HepG2 (cell line): ENCODE measurements around the gene UBTFL1.
"Not testable (repeated sequence)": the region's sequence is repeated elsewhere in the genome, so short reads cannot be mapped to it uniquely, and the experiment has no call there.

ENCODE experiments used
- DMTF1 ChIP-seq: sonication (generic); formaldehyde crosslinking; IDR thresholded peaks from 2 replicates; pipeline ENCODE4 v1.4.0; 2020; ENCODE audit warnings: mild to moderate bottlenecking, missing genetic modification reagents
- MEIS2 ChIP-seq: sonication (generic); formaldehyde crosslinking; IDR thresholded peaks from 2 replicates; pipeline ENCODE4 v1.9.0; 2021; ENCODE audit warnings: mild to moderate bottlenecking, missing genetic modification reagents
- REST ChIP-seq, 2 experiments: IDR thresholded peaks; 2 replicates each; pipeline ENCODE4 v1.6.1; 2011 to 2012; ENCODE audit warnings: low read length in 2 of 2, borderline replicate concordance in 1 of 2, low read depth in 1 of 2, mild to moderate bottlenecking in 1 of 2, moderate library complexity in 1 of 2
- SRSF4 ChIP-seq: fragments of 200-400 bp; formaldehyde crosslinking; IDR thresholded peaks from one replicate; pipeline ENCODE4 v1.6.1; 2018; ENCODE audit warnings: mild to moderate bottlenecking, low read depth, low read length, moderate library complexity; ENCODE audit not compliant: poor library complexity, severe bottlenecking
- TAF15 ChIP-seq: fragments of 200-400 bp; formaldehyde crosslinking; IDR thresholded peaks from one replicate; pipeline ENCODE4 v1.6.1; 2018; ENCODE audit warnings: mild to moderate bottlenecking, low read depth, low read length; ENCODE audit not compliant: poor library complexity, severe bottlenecking
- ZBTB8A ChIP-seq: sonication (generic); formaldehyde crosslinking; IDR thresholded peaks from 2 replicates; pipeline ENCODE4 v1.4.0; 2020; ENCODE audit warnings: mild to moderate bottlenecking, low read depth, missing genetic modification reagents, borderline replicate concordance
- ZNF282 ChIP-seq: fragments of 450-650 bp; IDR thresholded peaks from 2 replicates; pipeline ENCODE4 v1.6.1; 2018; ENCODE audit not compliant: partially characterized antibody
- ZNF609 ChIP-seq: sonication (generic); formaldehyde crosslinking; IDR thresholded peaks from 2 replicates; pipeline ENCODE4 v1.4.0; 2020; ENCODE audit warnings: mild to moderate bottlenecking, missing genetic modification reagents, borderline replicate concordance
- ZNF629 ChIP-seq: sonication (generic); formaldehyde crosslinking; conservative IDR thresholded peaks from 2 replicates; pipeline ENCODE4 v1.5.0; 2020; ENCODE audit warnings: missing genetic modification reagents
- ZNF761 ChIP-seq: sonication (generic); formaldehyde crosslinking; conservative IDR thresholded peaks from 2 replicates; pipeline ENCODE4 v1.4.0; 2020; ENCODE audit warnings: mild to moderate bottlenecking, missing genetic modification reagents

GRCh38 chr11:90095230-90095924 is 9.6 kb downstream of the UBTFL1 start:
- TF ChIP-seq DMTF1 (CRISPR knock-in tag); ZBTB8A; SRSF4; ZNF609; ZNF629 (CRISPR knock-in tag); ZNF761; TAF15; REST (IDR thresholded peaks at IDR 0.05; ENCODE audit: borderline replicate concordance in 1 of 2, low read depth in 1 of 2, low read length in 2 of 2); MEIS2 (CRISPR knock-in tag); ZNF282: not testable (repeated sequence)
